Transverse colon (tissue), 4 donors: ENCODE results near the gene DENND1B. TPM values are rescaled to one million over a fixed set of nuclear protein-coding genes. Genes with fewer than 3 reads are reported as not detected.
"Not testable (repeated sequence)": the region's sequence is repeated elsewhere in the genome, so short reads cannot be mapped to it uniquely, and the experiment has no call there.

Experiments
- DNase-seq: peaks from one replicate; pipeline ENCODE4 v3.0.0-alpha.2; 2019
- H3K27ac ChIP-seq, 4 donors: fragments of 200-600 bp; sonication (generic); 2 replicates each; pipeline ENCODE4 v1.5.1; 2016 to 2018; ENCODE audit warnings: inconsistent platforms in 4 of 4
- H3K27me3 ChIP-seq: fragments of 200-600 bp; sonication (generic); 2 replicates; pipeline ENCODE4 v1.5.1; 2017; ENCODE audit warnings: inconsistent platforms
- H3K36me3 ChIP-seq, 4 donors: fragments of 200-600 bp; sonication (generic); 2 replicates each; pipeline ENCODE4 v1.5.1; 2017 to 2019; ENCODE audit warnings: inconsistent platforms in 4 of 4
- H3K4me1 ChIP-seq, 4 donors: fragments of 200-600 bp; sonication (generic); 2 replicates each; pipeline ENCODE4 v1.5.1; 2017 to 2020; ENCODE audit warnings: inconsistent platforms in 4 of 4
- H3K4me3 ChIP-seq, 4 donors: fragments of 200-600 bp; sonication (generic); 1 replicate in 1 of 4; 2 replicates in 3 of 4; pipeline versions ENCODE4 v1.5.1 to v1.6.1; 2017 to 2019; ENCODE audit warnings: inconsistent platforms in 4 of 4
- H3K9me3 ChIP-seq, 2 donors: fragments of 200-600 bp; sonication (generic); 2 replicates each; pipeline ENCODE4 v1.5.1; 2017 to 2019; ENCODE audit warnings: inconsistent platforms in 2 of 2
- CTCF ChIP-seq, 5 experiments: fragments of 200-600 bp in 3 of 5; fragments of 450-650 bp in 2 of 5; sonication (generic) in 3 of 5; IDR thresholded peaks; 1 replicate in 2 of 5; 2 replicates in 3 of 5; pipeline ENCODE4 v1.5.1; 2016 to 2017; ENCODE audit warnings: antibody characterized with exemption in 5 of 5, inconsistent platforms in 3 of 5, mild to moderate bottlenecking in 2 of 5, moderate library complexity in 1 of 5
- EP300 ChIP-seq: sonication (generic); formaldehyde crosslinking; IDR thresholded peaks from one replicate; pipeline ENCODE4 v1.6.1; 2017; ENCODE audit warnings: antibody characterized with exemption, low read depth
- POLR2A ChIP-seq: fragments of 450-650 bp; IDR thresholded peaks from one replicate; pipeline ENCODE4 v1.6.1; 2016; ENCODE audit warnings: antibody characterized with exemption, mild to moderate bottlenecking, moderate library complexity
- POLR2AphosphoS5 ChIP-seq, 3 donors: sonication (generic); formaldehyde crosslinking; IDR thresholded peaks; one replicate each; pipeline ENCODE4 v1.6.1; 2016; ENCODE audit warnings: antibody characterized with exemption in 3 of 3
- WGBS, 2 donors: methylation state at CpG; one replicate each; pipeline ENCODE4 v1.1.5; 2018; ENCODE audit warnings: low coverage in 1 of 2; 5-methylcytosine and 5-hydroxymethylcytosine counted together
- in situ Hi-C, 4 donors: fragments of 200-750 bp; cut with MboI; loops; one replicate each; pipeline versions ENCODE4 v1.15.0 to v1.15.1; 2017; ENCODE audit warnings: low sequenced_read_pairs in 3 of 4, low pct_ligation_motif_present in 1 of 4, low pct_unique_long_range_greater_than_20kb in 1 of 4
- intact Hi-C: fragments of 100-400 bp; cut with DNase I; formaldehyde crosslinking; loops from one replicate; pipeline ENCODE4 v1.15.1; 2023; ENCODE audit warnings: low total_unique reads
- total RNA-seq, 4 donors: library from RNA; depleted of rRNA; stranded (reverse); fragments of >200 nt; gene quantifications; one replicate each; pipeline ENCODE4 v1.1.0, GENCODE V29; 2016

DENND1B gene
- total RNA-seq, 4 donors from 2014 or later: 21.9 to 59.9 (median 42.3) TPM

DNA sequence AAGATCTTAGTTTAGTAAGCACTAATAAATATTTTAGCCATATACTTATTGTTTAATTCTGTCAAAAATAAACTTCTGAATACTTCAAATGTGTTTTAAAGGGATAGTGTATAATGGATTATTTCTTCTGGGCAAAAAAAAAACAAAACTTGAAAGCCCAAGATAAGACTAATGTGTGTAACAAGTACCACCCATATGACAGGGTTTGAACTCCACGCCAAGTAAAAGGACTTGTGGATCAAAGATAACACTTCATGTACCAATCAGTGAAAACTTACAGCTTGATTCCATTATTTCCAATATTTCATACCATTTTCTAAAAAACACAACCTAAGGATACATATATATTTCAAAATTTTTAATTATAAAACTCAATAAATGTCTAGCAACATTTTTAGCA is 59.5 kb downstream of the DENND1B start:
- WGBS, 2 donors: 0 to 20% methylated on average over 1 of the region's 1 CpG
- H3K4me3 ChIP-seq: no peak overlapping the region
- no peaks in the 10 kb centered on the region for H3K27me3 ChIP-seq
- H3K4me1 ChIP-seq: peaks cover 0 to 17% (median 0%) of the 10 kb centered on the region in 4 donors
- H3K27ac ChIP-seq: no peak overlapping the region
- H3K9me3 ChIP-seq: no peaks in the 10 kb centered on the region
- TF ChIP-seq CTCF (IDR thresholded peaks at IDR 0.05): no peak
- no peak for TF ChIP-seq POLR2AphosphoS5 (IDR thresholded peaks at IDR 0.05)
- TF ChIP-seq EP300: no peak
- no peak for TF ChIP-seq POLR2A
- in situ Hi-C loops: no loop called here
- DNase-seq: no peak
- intact Hi-C loops: no loop called here
- no peaks in the 10 kb centered on the region for H3K36me3 ChIP-seq

DNA sequence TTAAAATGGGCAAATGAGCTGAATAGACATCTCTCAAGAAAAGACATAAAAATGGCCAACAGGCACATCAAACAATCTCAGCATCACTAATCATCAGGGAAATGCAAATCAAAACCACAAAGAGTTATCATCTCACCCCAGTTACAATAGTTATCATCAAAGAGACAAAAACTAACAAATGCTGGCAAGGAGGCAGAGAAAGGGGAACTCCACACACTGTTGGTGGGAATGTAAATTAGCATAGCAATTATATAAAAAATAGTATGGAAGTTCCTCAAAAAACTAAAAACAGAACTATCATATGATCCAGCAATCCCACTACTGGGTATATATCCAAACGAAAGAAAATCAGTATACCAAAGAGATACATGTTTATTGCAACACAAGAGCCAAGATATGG is 68.7 kb downstream of the DENND1B start:
- TF ChIP-seq EP300 (no peak), CTCF (IDR thresholded peaks at IDR 0.05) (no peak), POLR2A (no peak), POLR2AphosphoS5 (IDR thresholded peaks at IDR 0.05) (no peak)
- WGBS, 2 donors: 44 to 79% methylated on average over 1 of the region's 1 CpG
- no peaks in the 10 kb centered on the region for H3K9me3 ChIP-seq
- no peak for DNase-seq
- intact Hi-C loops (no loop called here), in situ Hi-C loops (no loop called here)
- peaks cover 0 to 6% (median 2%) of the 10 kb centered on the region in 4 donors for H3K4me1 ChIP-seq
- H3K27me3 ChIP-seq: no peaks in the 10 kb centered on the region
- no peak overlapping the region for H3K27ac ChIP-seq
- H3K36me3 ChIP-seq: no peaks in the 10 kb centered on the region
- no peak overlapping the region for H3K4me3 ChIP-seq

DNA sequence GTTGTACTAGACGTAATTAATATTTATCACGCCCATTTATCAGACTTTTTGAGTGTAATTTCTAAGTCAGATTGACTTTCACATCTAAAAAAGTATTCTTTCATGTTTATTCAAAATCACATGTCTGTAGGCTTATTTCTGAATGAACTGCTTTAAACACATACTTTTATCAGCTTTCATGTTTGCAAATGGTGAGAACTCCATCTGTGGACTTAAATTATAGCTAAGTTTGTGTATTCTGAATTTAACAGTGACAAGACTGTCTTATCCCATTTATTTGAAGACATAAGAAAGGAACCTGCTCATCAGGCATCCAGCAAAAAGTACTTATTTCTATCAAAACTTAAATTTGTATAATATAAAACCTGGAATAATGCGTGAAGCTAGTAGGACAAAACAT is 69.3 kb downstream of the DENND1B start:
- Histone ChIP-seq H3K4me3 (no peak overlapping the region), H3K27ac (no peak overlapping the region), H3K4me1 (peaks cover 0 to 6% (median 2%) of the 10 kb centered on the region in 4 donors), H3K9me3 (no peaks in the 10 kb centered on the region), H3K27me3 (no peaks in the 10 kb centered on the region), H3K36me3 (no peaks in the 10 kb centered on the region)
- in situ Hi-C loops: no loop called here
- DNase-seq: no peak
- TF ChIP-seq EP300: no peak
- no peak for TF ChIP-seq POLR2AphosphoS5 (IDR thresholded peaks at IDR 0.05)
- TF ChIP-seq CTCF (IDR thresholded peaks at IDR 0.05): no peak
- TF ChIP-seq POLR2A: no peak
- 95 to 96% methylated on average over 3 of the region's 3 CpGs for WGBS, 2 donors
- intact Hi-C loops: no loop called here

- H3K4me1 ChIP-seq, H3K36me3 ChIP-seq, H3K9me3 ChIP-seq, DNase-seq, H3K27me3 ChIP-seq, in situ Hi-C loops, H3K4me3 ChIP-seq, intact Hi-C loops, H3K27ac ChIP-seq: not testable (repeated sequence)
- 81% methylated on average over 4 of the region's 4 CpGs for WGBS, 2 donors
Measured at GRCh38 chr1:197700688-197701087, 74.6 kb downstream of the DENND1B start.

GRCh38 chr1:197696372-197696771 is 78.9 kb downstream of the DENND1B start:
- H3K4me1 ChIP-seq: peaks cover 0 to 34% (median 21%) of the 10 kb centered on the region in 4 donors
- in situ Hi-C loops: no loop called here
- no peak for TF ChIP-seq EP300
- no peak for TF ChIP-seq POLR2A
- TF ChIP-seq CTCF (IDR thresholded peaks at IDR 0.05): no peak
- TF ChIP-seq POLR2AphosphoS5 (IDR thresholded peaks at IDR 0.05): no peak
- H3K27me3 ChIP-seq: no peaks in the 10 kb centered on the region
- no peak overlapping the region for H3K4me3 ChIP-seq
- H3K27ac ChIP-seq: no peak overlapping the region
- intact Hi-C loops: no loop called here
- no peaks in the 10 kb centered on the region for H3K36me3 ChIP-seq
- WGBS, 2 donors: 90 to 93% methylated on average over 2 of the region's 2 CpGs
- no peaks in the 10 kb centered on the region for H3K9me3 ChIP-seq
- DNase-seq: no peak
